WTC11 (cell line): Measurements from ENCODE around the gene CNTN5.

ENCODE experiments used
- AFF4 ChIP-seq: sonication (generic); formaldehyde crosslinking; IDR thresholded peaks from 2 replicates; pipeline ENCODE4 v1.8.1; 2023; ENCODE audit warnings: mild to moderate bottlenecking, missing genetic modification reagents, borderline replicate concordance
- CTCF ChIP-seq: fragments of 200-600 bp; IDR thresholded peaks from 2 replicates; pipeline ENCODE4 v1.8.0; 2022; ENCODE audit warnings: antibody characterized with exemption
- ESRRA ChIP-seq: sonication (generic); formaldehyde crosslinking; IDR thresholded peaks from 2 replicates; pipeline ENCODE4 v1.8.1; 2022; ENCODE audit warnings: mild to moderate bottlenecking, missing genetic modification reagents, borderline replicate concordance
- FOXJ3 ChIP-seq: sonication (generic); formaldehyde crosslinking; IDR thresholded peaks from 2 replicates; pipeline ENCODE4 v1.9.0; 2021; ENCODE audit warnings: missing genetic modification reagents, mild to moderate bottlenecking, borderline replicate concordance
- MAX ChIP-seq: sonication (generic); formaldehyde crosslinking; IDR thresholded peaks from 2 replicates; pipeline ENCODE4 v1.8.0; 2022; ENCODE audit warnings: mild to moderate bottlenecking, missing genetic modification reagents
- MLX ChIP-seq: sonication (generic); formaldehyde crosslinking; IDR thresholded peaks from 2 replicates; pipeline ENCODE4 v1.8.1; 2023; ENCODE audit warnings: mild to moderate bottlenecking, missing genetic modification reagents, moderate library complexity
- SP1 ChIP-seq: sonication (generic); formaldehyde crosslinking; conservative IDR thresholded peaks from 2 replicates; pipeline ENCODE4 v1.8.1; 2022; ENCODE audit warnings: missing genetic modification reagents
- TCF7 ChIP-seq: sonication (generic); formaldehyde crosslinking; IDR thresholded peaks from 2 replicates; pipeline ENCODE4 v1.8.0; 2022; ENCODE audit warnings: mild to moderate bottlenecking, low read depth, missing genetic modification reagents, moderate library complexity
- USF2 ChIP-seq: sonication (generic); formaldehyde crosslinking; IDR thresholded peaks from 2 replicates; pipeline ENCODE4 v1.8.1; 2023; ENCODE audit warnings: mild to moderate bottlenecking, missing genetic modification reagents, moderate library complexity
- ZNF138 ChIP-seq: sonication (generic); formaldehyde crosslinking; conservative IDR thresholded peaks from 2 replicates; pipeline ENCODE4 v1.8.1; 2022; ENCODE audit warnings: mild to moderate bottlenecking, moderate library complexity, missing genetic modification reagents

- TF ChIP-seq MAX (CRISPR knock-in tag) (no peak), FOXJ3 (CRISPR knock-in tag) (no peak), MLX (CRISPR knock-in tag) (no peak), CTCF (no peak), AFF4 (no peak), ESRRA (CRISPR knock-in tag) (no peak), SP1 (no peak), ZNF138 (no peak), TCF7 (no peak), USF2 (no peak)
Observed at GRCh38 chr11:99968336-99968735, 947.6 kb downstream of the CNTN5 start.
